LNCAP (cell line): ENCODE data around the gene MYOF.

Source experiments
- TF ChIP-seq, protein P1 (sequence below): fragments of 450-650 bp; IDR thresholded peaks from 2 replicates; pipeline ENCODE4 v1.5.1; 2017; ENCODE audit warnings: mild to moderate bottlenecking

Gene MYOF

DNA sequence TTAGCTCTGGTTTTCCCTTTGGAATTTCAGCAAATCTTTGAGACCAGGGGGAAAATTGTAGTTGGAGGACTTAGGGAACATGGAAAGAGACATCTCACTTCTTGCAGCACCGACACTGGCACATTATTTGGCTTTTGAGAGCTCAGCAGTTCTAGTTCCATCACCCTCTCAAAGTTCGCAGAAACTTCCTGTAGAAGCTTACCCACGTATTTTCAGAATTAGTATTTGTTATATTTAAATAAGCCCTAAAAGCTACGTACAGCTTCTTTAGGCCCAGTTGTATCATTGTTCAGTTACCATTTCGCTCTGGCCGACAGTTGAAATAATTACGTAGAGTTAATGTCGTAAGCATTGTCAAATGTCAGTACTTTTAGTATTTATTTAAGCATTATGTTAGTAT lies 27.7 kb upstream of the MYOF start:
- TF ChIP-seq, protein P1, sequence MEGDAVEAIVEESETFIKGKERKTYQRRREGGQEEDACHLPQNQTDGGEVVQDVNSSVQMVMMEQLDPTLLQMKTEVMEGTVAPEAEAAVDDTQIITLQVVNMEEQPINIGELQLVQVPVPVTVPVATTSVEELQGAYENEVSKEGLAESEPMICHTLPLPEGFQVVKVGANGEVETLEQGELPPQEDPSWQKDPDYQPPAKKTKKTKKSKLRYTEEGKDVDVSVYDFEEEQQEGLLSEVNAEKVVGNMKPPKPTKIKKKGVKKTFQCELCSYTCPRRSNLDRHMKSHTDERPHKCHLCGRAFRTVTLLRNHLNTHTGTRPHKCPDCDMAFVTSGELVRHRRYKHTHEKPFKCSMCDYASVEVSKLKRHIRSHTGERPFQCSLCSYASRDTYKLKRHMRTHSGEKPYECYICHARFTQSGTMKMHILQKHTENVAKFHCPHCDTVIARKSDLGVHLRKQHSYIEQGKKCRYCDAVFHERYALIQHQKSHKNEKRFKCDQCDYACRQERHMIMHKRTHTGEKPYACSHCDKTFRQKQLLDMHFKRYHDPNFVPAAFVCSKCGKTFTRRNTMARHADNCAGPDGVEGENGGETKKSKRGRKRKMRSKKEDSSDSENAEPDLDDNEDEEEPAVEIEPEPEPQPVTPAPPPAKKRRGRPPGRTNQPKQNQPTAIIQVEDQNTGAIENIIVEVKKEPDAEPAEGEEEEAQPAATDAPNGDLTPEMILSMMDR: no peak

DNA sequence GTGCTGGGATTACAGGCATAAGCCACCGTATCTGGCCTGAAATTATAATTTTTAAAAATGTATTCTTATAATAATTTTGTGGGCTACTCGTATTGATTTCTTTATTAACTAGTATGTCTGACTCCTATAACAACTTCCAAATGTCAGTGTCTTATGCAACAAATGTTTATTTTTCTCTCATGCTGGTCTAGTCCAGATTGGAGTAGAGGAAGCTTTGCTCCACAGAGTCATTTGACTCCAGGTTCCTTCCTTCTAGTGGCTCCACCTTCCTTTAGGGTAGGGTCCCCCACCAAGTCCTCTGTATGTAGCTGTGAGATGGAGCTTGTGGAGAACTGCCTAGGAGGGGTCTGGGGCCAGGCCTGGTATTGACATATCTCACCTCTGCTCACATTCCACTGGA lies 22.9 kb upstream of the MYOF start:
- TF ChIP-seq, protein P1: no peak

DNA sequence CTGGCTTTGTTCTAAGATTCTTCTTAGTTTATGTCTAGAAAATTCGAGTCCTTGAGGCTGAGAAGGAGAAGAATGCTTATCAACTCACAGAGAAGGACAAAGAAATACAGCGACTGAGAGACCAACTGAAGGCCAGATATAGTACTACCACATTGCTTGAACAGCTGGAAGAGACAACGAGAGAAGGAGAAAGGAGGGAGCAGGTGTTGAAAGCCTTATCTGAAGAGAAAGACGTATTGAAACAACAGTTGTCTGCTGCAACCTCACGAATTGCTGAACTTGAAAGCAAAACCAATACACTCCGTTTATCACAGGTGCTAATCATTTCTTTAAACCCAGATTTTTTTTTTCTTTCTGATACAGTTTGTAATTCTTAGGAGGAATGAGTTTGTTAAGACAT lies 20.9 kb upstream of the MYOF start:
- TF ChIP-seq, protein P1: no peak

DNA sequence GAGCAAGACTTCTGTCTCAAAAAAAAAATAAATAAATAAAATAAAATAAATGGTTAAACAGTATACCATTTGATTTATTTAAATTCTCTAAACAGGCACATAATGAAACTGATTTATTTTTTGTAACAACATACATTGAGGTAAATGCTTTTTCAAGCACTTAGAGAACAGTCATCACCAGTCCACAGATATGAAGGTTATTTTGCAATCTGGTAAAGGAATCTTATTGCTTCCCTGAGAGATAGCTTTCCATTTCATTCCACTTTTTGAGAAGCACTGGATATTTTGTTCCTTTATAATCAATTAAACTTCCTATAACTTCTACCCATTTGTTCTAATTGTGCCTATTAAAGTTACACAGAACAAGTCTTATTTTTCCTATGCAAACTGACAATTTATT lies 19.5 kb upstream of the MYOF start:
- TF ChIP-seq, protein P1: no peak

- TF ChIP-seq, protein P1: no peak
Observed at GRCh38 chr10:93498166-93498565, 16.0 kb upstream of the MYOF start.

GRCh38 chr10:93496322-93497041 lies 14.3 kb upstream of the MYOF start, which contains the start of gene CEP55:
TSS of gene CEP55 (plus strand) at chr10:93496612. CDS start at chr10:93500052, 3,440 bp downstream.
- TF ChIP-seq, protein P1: no peak

DNA sequence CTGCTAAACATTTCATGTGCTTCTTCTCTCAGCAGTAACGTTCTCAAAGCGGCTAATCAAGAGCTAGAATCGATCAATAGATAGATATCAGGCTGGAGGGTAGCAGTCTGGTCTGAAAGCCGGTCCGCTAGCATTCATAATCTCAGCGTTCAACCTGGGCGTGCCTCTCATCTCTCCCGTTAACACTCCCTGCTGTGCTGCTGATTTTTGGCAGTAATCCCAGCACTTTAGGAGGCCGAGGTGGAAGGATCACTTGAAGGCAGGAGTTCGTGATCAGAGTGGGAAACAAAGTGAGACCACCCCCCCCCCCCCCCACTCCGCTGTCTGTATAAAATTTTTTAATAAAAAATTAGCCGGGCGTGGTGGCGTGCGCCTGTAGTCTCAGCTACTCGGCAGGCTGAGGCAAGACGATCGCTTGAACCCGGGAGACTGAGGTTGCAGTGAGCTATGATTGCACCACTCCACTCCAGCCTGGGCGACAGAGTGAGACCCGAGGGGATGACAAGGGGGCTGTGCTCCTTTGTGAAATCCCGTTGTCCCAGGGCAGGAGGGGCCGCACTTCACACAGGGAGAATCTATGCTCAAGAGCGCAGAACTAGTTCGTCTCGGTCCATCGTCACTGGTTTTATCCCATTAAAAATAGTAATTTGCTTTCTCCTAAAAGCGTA lies 13.7 kb upstream of the MYOF start:
- TF ChIP-seq, protein P1: no peak
